K562 (cell line): Measurements from ENCODE around the gene GPN1. TPM values are rescaled to one million over a fixed set of nuclear protein-coding genes. Genes with fewer than 3 reads are reported as not detected.
"Not testable (repeated sequence)": the region's sequence is repeated elsewhere in the genome, so short reads cannot be mapped to it uniquely, and the experiment has no call there.

Source experiments
- ATAC-seq: fragments of 200-7000 bp; cut with Tn5 transposase; 3 replicates; pipeline ENCODE4 v1.9.1; 2020; ENCODE audit warnings: moderate library complexity
- BruUV-seq: library from RNA; stranded (reverse); fragments of 400-500 nt; replicated peaks from 2 replicates; lab custom pipeline; 2021; lab: Mats Ljungman, UMichigan
- CTCF ChIA-PET: fragments of 300-600 bp; formaldehyde crosslinking; extraction: SDS; loops from one replicate; lab custom pipeline; 2021; ENCODE audit warnings: low intra/inter-chr PET ratio; lab: Yijun Ruan, JAX
- POLR2A ChIA-PET: fragments of 300-600, 350-650 bp; sonication (Branson Sonifier 250); formaldehyde crosslinking; extraction: SDS; loops from one replicate; lab custom pipeline; 2021; ENCODE audit warnings: antibody characterized with exemption, inconsistent platforms; lab: Yijun Ruan, JAX
- DNase-seq, 4 experiments: peaks; one replicate each; pipeline versions ENCODE4 v3.0.0 to v3.0.0-alpha.2; 2011 to 2018; ENCODE audit warnings: low spot score in 3 of 4, mixed read lengths in 3 of 4; ENCODE audit errors: extremely low read depth in 1 of 4
- FAIRE-seq: peaks from 2 replicates; lab custom pipeline; 2011; peaks lifted over from hg19 to GRCh38; lab: Jason Lieb, UNC
- H2AFZ ChIP-seq: 2 replicates; pipeline ENCODE4 v1.6.0; 2011; ENCODE audit warnings: low read depth, low read length, control low read depth, inconsistent platforms
- H3K27ac ChIP-seq: fragments of 200-600 bp; 3 replicates; pipeline ENCODE4 v1.8.0; 2011; ENCODE audit warnings: low read depth, mild to moderate bottlenecking, control low read depth, inconsistent platforms, low read length, moderate library complexity, mixed read lengths; ENCODE audit errors: extremely low read depth
- H3K27me3 ChIP-seq, 2 experiments: fragments of 300-600 bp in 1 of 2; 2 replicates in 1 of 2; 3 replicates in 1 of 2; pipeline versions ENCODE4 v1.6.0 to v1.8.0; 2011; ENCODE audit warnings: inconsistent platforms in 2 of 2, low read length in 2 of 2, mild to moderate bottlenecking in 1 of 2, mixed read lengths in 1 of 2, moderate library complexity in 1 of 2; ENCODE audit not compliant: control insufficient read depth in 2 of 2, insufficient read depth in 2 of 2
- H3K36me3 ChIP-seq: fragments of 300-600 bp; 3 replicates; pipeline ENCODE4 v1.8.0; 2011; ENCODE audit warnings: mild to moderate bottlenecking, low read length, inconsistent platforms; ENCODE audit not compliant: control insufficient read depth, insufficient read depth
- H3K4me1 ChIP-seq, 2 experiments: fragments of 200-600 bp in 1 of 2; replicated peaks in 1 of 2; 2 replicates in 1 of 2; 3 replicates in 1 of 2; pipeline versions ENCODE4 v1.5.1 to v1.8.0; 2011; ENCODE audit warnings: inconsistent platforms in 2 of 2, low read length in 2 of 2, mild to moderate bottlenecking in 1 of 2, mixed read lengths in 1 of 2, moderate library complexity in 1 of 2; ENCODE audit not compliant: control insufficient read depth in 2 of 2, insufficient read depth in 2 of 2
- H3K4me2 ChIP-seq: 2 replicates; pipeline ENCODE4 v1.6.1; 2011; ENCODE audit warnings: low read length, control low read depth, inconsistent platforms, mixed read lengths; ENCODE audit not compliant: insufficient read depth
- H3K4me3 ChIP-seq: fragments of 200-600 bp; sonication (generic), shearing (Covaris generic); 2 replicates; pipeline ENCODE4 v1.5.1; 2016; ENCODE audit warnings: control low read depth, inconsistent platforms
- H3K79me2 ChIP-seq: fragments of 200-600 bp; 3 replicates; pipeline ENCODE4 v1.8.0; 2011; ENCODE audit warnings: low read length, inconsistent platforms; ENCODE audit not compliant: control insufficient read depth, insufficient read depth
- H3K9ac ChIP-seq, 2 experiments: 2 replicates each; pipeline versions ENCODE4 v1.6.0 to v1.6.1; 2011; ENCODE audit warnings: low read depth in 2 of 2, low read length in 2 of 2, control low read depth in 1 of 2, inconsistent platforms in 1 of 2, mild to moderate bottlenecking in 1 of 2, mixed read lengths in 1 of 2; ENCODE audit not compliant: insufficient read depth in 1 of 2
- H3K9me1 ChIP-seq: one replicate; pipeline ENCODE4 v1.6.0; 2011; ENCODE audit warnings: inconsistent platforms, mild to moderate bottlenecking, low read length, moderate library complexity; ENCODE audit not compliant: control insufficient read depth, insufficient read depth
- H3K9me3 ChIP-seq: replicated peaks from 2 replicates; pipeline ENCODE4 v1.5.1; 2011; ENCODE audit warnings: low read depth, low read length, inconsistent platforms; ENCODE audit not compliant: control insufficient read depth, insufficient read depth
- H4K20me1 ChIP-seq: replicated peaks from 2 replicates; pipeline ENCODE4 v1.6.1; 2011; ENCODE audit warnings: low read length, inconsistent platforms, mixed read lengths; ENCODE audit not compliant: control insufficient read depth, insufficient read depth
- HINFP ChIP-seq: fragments of 450-650 bp; conservative IDR thresholded peaks from 2 replicates; pipeline ENCODE4 v1.6.1; 2016; ENCODE audit warnings: missing genetic modification characterization, low read depth, mild to moderate bottlenecking, control low read depth, missing compliant biosample characterization
- TRIM28 ChIP-seq: fragments of 450-650 bp; IDR thresholded peaks from 2 replicates; pipeline ENCODE4 v1.6.1; 2017
- ZNF280A ChIP-seq: fragments of 450-650 bp; IDR thresholded peaks from 2 replicates; pipeline ENCODE4 v1.6.1; 2018; ENCODE audit warnings: mild to moderate bottlenecking, low read depth; ENCODE audit not compliant: partially characterized antibody
- ZNF512 ChIP-seq: IDR thresholded peaks from 2 replicates; pipeline ENCODE4 v1.6.1; 2016; ENCODE audit warnings: missing genetic modification characterization, missing compliant biosample characterization
- WGBS: fragments of 100-300 bp; shearing (Covaris generic); methylation state at CpG from one replicate; pipeline ENCODE4 v1.1.6; 2016; ENCODE audit warnings: low coverage, mixed read lengths; ENCODE audit not compliant: insufficient coverage; ENCODE audit errors: missing lambda C conversion rate; 5-methylcytosine and 5-hydroxymethylcytosine counted together
- in situ Hi-C: fragments of 300-500 bp; cut with MboI; formaldehyde crosslinking; loops from 4 replicates; pipeline ENCODE4 v1.15.0; 2018; ENCODE audit warnings: inconsistent platforms, mixed read lengths
- intact Hi-C: fragments of 100-400 bp; cut with micrococcal nuclease; formaldehyde crosslinking; loops from 2 replicates; pipeline ENCODE4 v1.14.2; 2022
- polyA plus RNA-seq, 8 experiments: library from polyadenylated mRNA; depleted of rRNA in 4 of 8; stranded (reverse) in 5 of 8; unstranded in 3 of 8; fragments of >200 nt; fragmentation: Nextera tagmentation in 2 of 8; fragmentation: Illumina TruSeq in 1 of 8; extraction: Ambion mirVana in 2 of 8; extraction: Trizol in 1 of 8; gene quantifications; 2 replicates each; pipeline versions ENCODE4 v1.2.1 to v1.2.3, GENCODE V29; 2011 to 2014; ENCODE audit warnings: inconsistent platforms in 1 of 8, missing spikeins in 1 of 8
- total RNA-seq, 7 experiments: library from RNA; depleted of rRNA in 6 of 7; stranded (reverse); fragments of >200 nt in 6 of 7; fragmentation: Illumina TruSeq in 2 of 7; extraction: Trizol in 2 of 7; gene quantifications; 2 replicates each; pipeline versions ENCODE4 v1.2.1 to v1.2.3, GENCODE V29; 2011 to 2021; ENCODE audit warnings: low replicate concordance in 1 of 7

GPN1 gene
- total and polyA plus RNA-seq, 9 of the 15 experiments (the other 6 are each of a cell fraction or from before 2014, with no cell fraction given): 23.4 to 171 (median 48.2) TPM

- Histone ChIP-seq H3K36me3 (peaks cover 41% of the 10 kb centered on the region), H4K20me1 (peaks cover 12% of the 10 kb centered on the region; the same call in 1 of the 2 replicates), H3K79me2 (peaks cover 92% of the 10 kb centered on the region)
- H3K27me3 ChIP-seq, FAIRE-seq, ATAC-seq, H3K4me2 ChIP-seq, DNase-seq, H3K27ac ChIP-seq, BruUV-seq, intact Hi-C loops, H2AFZ ChIP-seq, H3K9me1 ChIP-seq, in situ Hi-C loops, H3K9me3 ChIP-seq, H3K4me3 ChIP-seq, CTCF ChIA-PET, H3K9ac ChIP-seq, H3K4me1 ChIP-seq: not testable (repeated sequence)
- WGBS: 92% methylated on average over 9 of the region's 9 CpGs
- POLR2A ChIA-PET: interaction anchor here (2.8 kb wide), 1 partner anchor 10 kb away, joined by 12 read pairs; no protein-coding TSS in a partner anchor
- TF ChIP-seq HINFP (tag) (peak; percentile 71; the same call in 1 of the 2 replicates), ZNF280A (peak; percentile 37), ZNF512 (tag) (peak; percentile 72), TRIM28 (0 out of 2 replicates have a peak, but pooled peaks have one; percentile 36)
Measured at GRCh38 chr2:27595412-27595811, 33.4 kb upstream of the GPN1 start.
